GM21723 (cell line): Measurements from ENCODE around the gene RPA1.
"Not testable (repeated sequence)": the region's sequence is repeated elsewhere in the genome, so short reads cannot be mapped to it uniquely, and the experiment has no call there.

Experiments
- ATAC-seq: cut with Tn5 transposase; IDR thresholded peaks from one replicate; pipeline ENCODE4 v1.9.1; 2021; ENCODE audit warnings: mild to moderate bottlenecking, moderate library complexity; ENCODE audit not compliant: unreplicated experiment

RPA1 gene

GRCh38 chr17:1829592-1830257 lies at the start of gene RPA1, which contains the start of gene SMYD4:
TSS of gene RPA1 (plus strand) at chr17:1830005. CDS start at chr17:1830094, 89 bp downstream.
TSS of gene SMYD4 (minus strand) at chr17:1829902. CDS start at chr17:1827994, 1,908 bp downstream.
- peak; percentile 77 for ATAC-seq

DNA sequence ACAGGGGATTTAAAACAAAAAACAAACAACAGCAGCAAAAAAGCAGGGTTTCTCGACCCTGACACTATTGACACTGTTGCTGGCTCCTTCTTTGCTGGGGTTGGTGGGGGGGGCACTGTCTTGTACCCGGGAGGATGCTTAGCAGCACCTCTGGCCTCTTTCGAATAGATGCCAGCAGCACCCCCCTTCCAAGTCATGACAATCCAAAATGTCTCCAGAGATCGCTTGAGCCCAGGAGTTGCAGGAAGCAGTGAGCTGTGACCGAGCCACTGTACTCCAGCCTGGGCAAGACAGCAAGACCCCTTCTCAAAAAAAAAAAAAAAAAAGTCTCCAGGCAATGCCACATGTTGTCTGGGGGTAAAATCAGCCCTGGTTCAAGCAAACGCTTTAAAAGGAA lies 47.6 kb upstream of the RPA1 start:
- no peak for ATAC-seq

DNA sequence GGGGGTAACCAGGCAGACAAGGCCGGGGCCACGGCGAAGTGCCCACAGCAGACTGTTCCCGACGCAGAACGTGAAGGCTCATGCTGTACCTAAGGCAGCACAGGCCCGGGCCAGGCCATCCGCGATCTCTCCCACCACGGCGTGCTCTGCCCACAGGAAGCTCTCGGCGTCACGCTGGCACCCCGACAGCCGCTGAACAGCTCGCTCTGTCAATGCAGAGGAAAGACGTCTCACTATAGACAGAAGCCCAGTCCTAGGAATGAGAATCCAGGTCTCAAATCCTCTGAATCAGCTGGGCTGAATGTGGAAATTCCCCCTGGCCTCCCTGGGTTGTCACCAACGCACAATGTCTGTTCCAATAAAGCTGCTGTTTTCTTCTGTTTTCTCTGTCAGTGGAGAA lies 46.5 kb upstream of the RPA1 start:
- ATAC-seq, result no peak

- ATAC-seq, result no peak
Measured at GRCh38 chr17:1783834-1784611, 45.8 kb upstream of the RPA1 start.

- no peak for ATAC-seq
Measured at GRCh38 chr17:1785930-1786329, 43.9 kb upstream of the RPA1 start.

- no peak for ATAC-seq
Measured at GRCh38 chr17:1786708-1787107, 43.1 kb upstream of the RPA1 start.

DNA sequence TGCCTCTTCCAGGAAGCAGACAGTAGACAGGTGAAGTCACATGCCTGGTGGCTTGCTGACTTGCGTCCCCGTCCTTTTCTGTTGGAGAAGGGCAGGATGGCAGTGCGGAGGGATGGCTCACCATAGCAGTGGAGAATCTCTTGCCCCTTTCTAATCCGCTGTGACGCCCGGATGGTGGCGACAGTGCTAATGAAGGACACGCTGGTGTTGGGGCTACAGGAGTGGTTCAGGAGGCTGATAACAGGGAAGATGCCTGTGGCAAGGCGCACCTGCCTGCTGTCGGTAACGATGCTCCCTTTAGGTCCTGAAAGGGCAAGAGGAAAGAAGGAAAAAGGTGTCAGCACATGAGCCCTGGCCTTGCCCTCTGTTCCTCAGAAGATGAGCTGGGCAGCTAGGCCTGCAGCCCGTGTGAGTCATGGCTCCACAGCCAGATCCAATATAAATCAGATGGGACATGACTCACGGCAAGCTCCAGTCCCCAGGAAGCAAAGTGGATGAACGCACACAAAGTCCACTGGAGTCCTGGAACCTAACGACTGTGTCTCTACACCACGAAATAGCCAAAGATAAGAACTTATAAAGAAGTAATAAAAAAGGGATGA lies 42.4 kb upstream of the RPA1 start:
- no peak for ATAC-seq

DNA sequence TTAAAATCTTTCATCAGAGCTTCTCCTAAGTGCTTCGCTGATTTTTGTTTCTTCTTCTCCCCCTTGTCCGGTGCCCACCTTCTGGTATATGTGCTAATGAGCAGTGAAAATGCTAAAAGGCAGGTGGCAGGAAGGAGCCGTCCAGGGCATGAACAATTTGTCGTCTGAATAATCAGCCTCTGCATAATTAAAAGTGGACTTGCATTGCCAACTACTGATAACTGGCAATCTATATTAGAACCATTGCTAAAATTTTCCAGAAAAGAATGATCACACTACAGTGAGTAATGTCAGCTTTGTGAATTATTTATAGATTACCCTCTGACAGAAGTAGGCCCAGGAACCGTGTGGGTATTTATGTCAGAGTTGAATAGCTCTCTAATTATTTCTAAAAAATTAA lies 39.9 kb upstream of the RPA1 start:
- no peak for ATAC-seq

DNA sequence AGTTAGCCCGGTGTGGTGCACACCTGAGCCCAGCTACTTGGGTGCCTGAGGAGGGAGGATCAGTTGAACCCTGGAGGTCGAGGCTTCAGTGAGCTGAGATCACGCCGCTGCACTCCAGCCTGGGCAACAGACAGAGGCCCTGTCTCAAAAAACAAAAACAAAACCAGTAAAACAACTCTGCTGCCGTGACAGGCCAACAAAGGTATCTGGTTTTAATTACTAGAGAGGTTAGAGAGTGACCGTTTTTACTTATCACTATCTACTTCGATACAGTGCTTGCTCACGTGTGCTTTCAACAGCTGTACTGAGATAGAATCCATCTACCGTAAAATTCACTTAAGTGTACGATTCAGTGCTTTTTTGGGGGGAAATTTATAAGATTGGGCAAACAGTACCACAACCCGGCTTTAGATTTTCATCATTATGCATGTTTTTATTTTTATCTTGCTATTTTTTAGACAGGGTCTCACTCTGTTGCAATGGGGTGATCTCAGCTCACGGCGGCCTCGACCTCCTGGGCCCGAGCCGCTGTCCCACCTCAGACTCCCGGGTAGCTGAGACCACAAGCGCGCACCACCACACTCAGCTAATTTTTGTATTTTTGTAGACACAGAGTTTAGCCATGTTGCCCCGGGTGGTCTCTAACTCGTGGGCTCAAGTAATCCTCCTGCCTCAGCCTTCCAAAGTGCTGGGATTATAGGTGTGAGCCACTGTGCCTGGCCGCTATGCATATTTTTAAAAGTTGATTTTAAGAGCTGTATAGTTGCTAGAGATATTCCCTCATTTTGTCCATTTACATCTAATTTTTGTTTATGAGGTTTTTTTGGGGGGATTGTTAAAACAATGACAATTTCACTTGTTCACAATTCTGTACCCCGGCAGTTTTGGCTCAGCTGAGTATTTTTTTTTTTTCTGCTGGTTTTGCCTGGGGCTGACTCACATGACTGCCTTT lies 37.0 kb upstream of the RPA1 start:
- no peak for ATAC-seq

- no peak for ATAC-seq
Measured at GRCh38 chr17:1793447-1793806, 36.4 kb upstream of the RPA1 start.

DNA sequence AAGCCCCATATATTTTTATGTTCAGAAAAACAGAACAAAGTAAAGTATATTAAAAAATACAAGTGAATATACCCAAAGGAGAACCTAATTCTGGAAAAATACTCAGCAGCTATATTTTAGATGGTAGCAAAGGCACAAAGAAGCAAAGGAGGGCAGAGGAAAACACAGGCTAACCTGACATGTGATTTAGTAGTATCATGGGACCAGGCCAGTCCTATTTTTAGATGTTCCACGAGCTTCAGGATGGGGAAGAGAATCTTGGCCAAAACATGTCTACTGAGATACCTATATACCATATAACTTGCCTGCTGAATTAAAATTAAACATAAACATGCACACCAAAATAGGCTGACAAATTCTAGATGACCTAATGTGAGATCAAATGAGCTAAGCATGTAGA lies 33.0 kb upstream of the RPA1 start:
- no peak for ATAC-seq

DNA sequence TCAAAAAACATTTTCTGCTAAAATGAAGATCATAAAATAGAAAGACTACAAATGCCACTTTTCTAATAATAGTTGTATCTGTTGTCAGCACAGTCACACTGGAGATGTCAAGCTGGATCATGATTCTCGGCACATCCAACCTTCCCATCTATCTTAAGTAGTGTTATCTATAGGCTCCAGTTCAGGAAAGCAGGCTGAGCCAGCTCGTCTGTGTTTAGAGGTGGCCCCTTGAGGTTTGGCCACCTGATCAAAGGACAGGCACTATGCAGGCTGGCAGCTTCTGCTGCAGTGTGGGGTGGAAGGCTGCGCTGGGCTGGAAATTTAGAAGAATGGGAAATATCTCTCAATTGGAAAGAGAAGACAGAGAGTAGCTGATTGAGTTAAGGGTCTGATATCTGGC lies 32.5 kb upstream of the RPA1 start:
- no peak for ATAC-seq

DNA sequence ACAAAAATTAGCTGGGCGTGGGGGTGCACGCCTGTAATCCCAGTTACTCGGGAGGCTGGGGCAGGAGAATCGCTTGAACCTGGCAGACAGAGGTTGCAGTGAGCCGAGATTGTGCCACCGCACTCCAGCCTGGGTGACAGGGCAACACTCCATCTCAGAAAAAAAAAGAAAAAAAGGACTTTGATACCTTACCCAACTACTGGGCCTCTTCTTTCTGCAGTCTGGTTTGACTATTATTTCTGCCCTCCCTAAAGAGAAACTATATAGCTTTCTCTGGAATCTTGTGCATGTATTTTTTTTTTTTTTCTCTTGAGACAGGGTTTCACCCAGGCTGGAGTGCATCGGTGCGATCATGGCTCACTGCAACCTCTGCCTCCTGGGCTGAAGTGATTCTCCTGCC lies 32.0 kb upstream of the RPA1 start:
- ATAC-seq, result not testable (repeated sequence)

- no peak for ATAC-seq
Measured at GRCh38 chr17:1800240-1800639, 29.6 kb upstream of the RPA1 start.

- ATAC-seq, result no peak
Measured at GRCh38 chr17:1800712-1801111, 29.1 kb upstream of the RPA1 start.

DNA sequence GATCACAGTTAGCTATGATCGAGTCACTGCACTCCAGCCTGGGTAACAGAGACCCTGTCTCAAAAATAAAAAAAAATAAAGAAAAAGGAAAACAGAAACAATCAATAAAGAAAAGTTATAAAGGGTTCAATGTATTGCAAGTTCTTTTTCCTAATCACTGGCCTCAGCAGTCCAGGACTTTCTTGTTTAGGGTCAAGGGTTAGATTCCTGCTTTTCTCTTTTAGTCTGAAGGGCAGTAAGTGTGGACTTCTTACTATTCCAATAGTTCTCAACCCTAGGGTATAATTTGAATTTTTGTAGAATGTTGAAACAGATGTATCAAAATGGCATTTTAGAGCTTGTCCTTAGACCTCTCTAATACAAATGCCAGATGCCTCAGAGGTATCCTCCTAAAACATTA lies 27.4 kb upstream of the RPA1 start:
- no peak for ATAC-seq

DNA sequence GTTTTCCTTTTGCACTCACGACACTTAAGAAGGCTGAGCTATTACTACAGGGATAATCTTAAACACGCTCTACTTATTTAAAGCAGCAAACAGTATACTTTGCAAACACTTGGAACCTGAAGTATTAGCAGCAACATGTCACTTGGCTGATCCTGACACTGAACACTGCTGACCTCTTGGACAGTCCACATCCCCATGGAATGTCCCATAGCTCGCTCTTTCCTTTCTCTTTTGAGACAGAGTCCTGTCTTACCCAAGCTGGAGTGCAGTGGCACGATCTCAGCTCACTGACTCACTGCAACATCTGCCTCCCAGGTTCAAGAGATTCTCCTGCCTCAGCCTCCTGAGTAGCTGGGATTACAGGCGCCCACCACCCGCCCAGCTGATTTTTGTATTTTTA lies 26.5 kb upstream of the RPA1 start:
- ATAC-seq, result no peak

- no peak for ATAC-seq
Measured at GRCh38 chr17:1807890-1808289, 21.9 kb upstream of the RPA1 start.

- ATAC-seq, result no peak
Measured at GRCh38 chr17:1808644-1809043, 21.2 kb upstream of the RPA1 start.

GRCh38 chr17:1809815-1810214 lies 20.0 kb upstream of the RPA1 start:
- not testable (repeated sequence) for ATAC-seq
